GM19395 (cell line): Measurements from ENCODE around the gene UBE2A.

Experiments
- ATAC-seq: cut with Tn5 transposase; IDR thresholded peaks from one replicate; pipeline ENCODE4 v1.9.1; 2021; ENCODE audit warnings: mild to moderate bottlenecking, moderate library complexity; ENCODE audit not compliant: unreplicated experiment

UBE2A gene

DNA sequence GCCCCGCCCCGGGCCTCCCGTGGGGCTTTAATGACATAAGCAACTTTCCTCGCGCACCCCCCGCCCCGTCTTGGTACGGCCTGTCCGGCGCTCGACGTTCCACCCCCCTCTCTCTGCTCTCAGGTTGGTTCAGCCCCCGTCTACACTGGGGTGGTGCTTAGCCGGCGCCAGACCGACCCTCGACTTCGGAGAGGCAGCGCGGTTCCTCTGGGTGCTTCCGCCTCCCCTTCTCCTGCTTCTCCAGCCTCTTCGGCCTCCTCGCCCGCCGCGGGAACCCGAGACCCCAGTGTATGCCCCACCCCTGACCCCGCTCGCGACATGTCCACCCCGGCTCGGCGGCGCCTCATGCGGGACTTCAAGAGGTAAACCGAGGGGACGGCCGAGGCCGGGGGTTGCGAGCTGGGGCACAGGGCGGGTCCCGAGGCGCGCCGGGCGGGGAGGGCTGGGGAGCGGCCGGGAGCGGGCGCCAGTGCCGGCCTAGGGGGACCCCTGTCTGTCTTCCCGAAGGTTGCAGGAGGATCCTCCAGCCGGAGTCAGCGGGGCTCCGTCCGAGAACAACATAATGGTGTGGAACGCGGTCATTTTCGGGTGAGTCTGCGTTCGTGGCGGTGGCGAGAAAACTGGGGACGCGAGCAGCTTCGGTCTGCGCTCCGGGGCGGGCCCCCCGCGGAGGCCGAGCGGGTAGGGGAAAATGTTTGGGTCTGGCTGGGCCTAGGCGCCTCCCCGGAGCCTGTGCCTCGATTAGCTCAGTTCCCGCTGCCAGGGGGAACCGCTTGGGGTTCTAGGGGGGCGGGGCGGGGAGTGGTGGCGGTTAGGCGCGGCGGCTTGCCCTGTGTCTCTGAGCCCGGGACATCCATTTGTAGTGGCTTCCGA is at the start of gene UBE2A:
TSS of gene UBE2A (plus strand) at position 170 of the 873 bp plus-strand sequence. CDS start at position 319, 149 bp downstream.
- peak; percentile 85 for ATAC-seq

- no peak for ATAC-seq
Measured at GRCh38 chrX:119529345-119530276, 44.8 kb upstream of the UBE2A start.

DNA sequence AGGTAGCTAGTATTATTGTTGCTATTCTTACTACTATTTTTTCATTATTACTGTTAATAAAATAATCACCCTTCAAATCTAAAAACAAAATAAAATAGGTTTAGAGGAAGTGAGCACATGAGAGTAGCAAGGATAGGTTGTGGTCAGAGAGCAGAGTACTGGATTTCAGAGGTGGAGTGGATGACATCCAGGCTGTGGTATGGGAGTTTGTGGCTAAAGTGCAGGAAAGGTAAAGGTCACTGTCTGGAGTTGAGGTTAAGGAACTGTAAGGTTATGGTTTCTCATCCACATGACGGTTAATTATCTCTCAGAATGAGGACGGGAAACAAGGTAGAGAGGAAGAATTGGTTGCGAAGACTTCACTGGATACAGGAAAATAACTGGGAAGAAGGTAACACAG is 36.9 kb upstream of the UBE2A start:
- ATAC-seq, result no peak

GRCh38 chrX:119539872-119540271 is 34.5 kb upstream of the UBE2A start:
- ATAC-seq, result no peak

DNA sequence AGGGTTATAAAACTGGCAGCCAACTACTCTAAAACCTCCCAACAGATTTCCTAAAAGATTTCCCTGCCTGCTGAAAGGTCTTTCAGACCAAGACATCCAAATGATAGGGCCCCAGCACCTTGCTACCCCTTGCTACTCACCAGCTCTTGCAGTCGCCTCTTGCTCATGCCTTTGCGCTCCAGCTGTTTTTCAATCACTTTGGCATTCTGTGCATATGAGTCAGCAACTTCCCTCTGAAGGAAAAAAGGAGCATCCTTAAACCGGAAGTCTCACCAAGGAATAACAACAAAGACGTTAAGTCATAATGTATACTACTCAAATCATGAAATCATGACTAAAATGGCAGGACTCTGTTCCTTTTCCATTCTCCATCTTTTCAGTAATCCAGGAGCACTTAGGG is 33.2 kb upstream of the UBE2A start:
- no peak for ATAC-seq

DNA sequence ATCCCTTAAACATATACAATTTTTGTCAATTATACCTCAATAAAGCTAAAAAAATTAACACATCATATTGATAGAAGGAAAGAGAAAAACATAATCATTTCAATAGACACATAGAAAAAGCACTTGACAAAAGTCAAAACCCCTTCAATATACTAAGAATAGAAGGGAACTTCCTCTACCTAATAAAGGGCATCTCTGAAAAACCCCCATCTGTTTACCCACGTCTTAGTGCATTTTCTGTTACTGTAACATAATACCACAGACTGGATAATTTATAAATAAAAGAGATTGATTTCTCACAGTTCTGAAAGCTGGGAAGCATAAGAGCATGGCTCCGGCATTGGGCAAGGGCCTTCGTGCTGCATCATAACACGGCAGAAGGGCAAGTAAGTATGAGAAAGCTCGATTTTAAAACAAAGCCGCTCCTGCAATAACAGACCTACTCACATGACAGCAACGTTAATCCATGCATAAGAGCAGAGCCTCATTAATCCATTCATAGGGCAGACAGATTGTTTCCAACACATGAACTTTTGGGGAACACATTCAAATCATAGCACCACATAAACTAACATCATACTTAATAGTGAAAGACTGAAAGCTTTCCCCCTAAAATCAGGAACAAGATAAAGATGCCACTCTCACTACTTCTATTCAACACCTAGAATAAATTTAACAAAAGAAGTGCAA is 24.9 kb upstream of the UBE2A start:
- peak; percentile 58 for ATAC-seq

DNA sequence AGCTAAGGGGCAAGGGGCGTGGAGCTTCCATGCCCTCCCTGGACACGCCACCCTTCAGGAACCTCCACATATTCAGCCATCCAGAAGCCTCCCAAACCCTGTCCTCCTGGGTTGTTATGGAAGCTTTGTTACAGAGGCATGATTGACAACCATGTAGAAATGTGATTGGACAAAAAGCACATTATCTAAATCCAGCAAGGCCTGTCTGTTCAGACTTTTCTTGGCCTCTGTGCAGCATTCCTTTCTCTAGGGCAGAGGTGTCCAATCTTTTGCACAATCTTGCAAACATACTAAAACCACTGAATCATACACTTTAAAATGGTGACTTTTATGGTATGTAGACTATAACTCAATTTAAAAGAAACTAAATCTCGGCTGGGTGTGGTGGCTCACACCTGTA is 21.9 kb upstream of the UBE2A start:
- no peak for ATAC-seq

DNA sequence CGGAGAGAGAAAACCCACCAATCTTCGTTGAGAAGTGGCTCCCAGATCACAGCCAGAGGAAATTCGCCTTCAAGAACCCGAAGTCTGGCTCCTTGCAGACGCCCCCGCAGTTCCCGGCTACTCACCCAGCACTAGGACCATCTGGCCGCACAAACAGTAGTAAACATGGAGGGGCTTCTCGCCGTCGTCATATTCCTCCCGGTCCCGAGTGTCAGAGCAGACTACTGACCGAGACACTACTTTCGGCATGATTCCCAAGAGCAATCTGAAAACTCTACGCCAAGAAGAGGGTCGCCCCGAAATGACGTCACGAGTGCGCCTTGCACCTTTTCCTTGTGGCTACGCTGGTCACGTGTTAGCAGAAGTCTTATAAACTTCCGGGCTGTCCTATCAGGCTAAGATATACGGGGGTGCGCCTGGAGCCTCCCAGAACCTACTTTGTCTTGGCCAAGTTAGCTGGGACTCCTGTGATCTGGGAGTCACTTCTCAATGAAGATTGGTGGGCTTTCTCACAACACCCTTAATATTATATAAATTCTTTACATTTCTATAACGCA is 9.2 kb upstream of the UBE2A start, which contains the start of gene STEEP1:
TSS of gene STEEP1 (minus strand) at position 303 of the 557 bp plus-strand sequence. CDS start at position 249, 54 bp downstream.
- peak; percentile 96 for ATAC-seq

DNA sequence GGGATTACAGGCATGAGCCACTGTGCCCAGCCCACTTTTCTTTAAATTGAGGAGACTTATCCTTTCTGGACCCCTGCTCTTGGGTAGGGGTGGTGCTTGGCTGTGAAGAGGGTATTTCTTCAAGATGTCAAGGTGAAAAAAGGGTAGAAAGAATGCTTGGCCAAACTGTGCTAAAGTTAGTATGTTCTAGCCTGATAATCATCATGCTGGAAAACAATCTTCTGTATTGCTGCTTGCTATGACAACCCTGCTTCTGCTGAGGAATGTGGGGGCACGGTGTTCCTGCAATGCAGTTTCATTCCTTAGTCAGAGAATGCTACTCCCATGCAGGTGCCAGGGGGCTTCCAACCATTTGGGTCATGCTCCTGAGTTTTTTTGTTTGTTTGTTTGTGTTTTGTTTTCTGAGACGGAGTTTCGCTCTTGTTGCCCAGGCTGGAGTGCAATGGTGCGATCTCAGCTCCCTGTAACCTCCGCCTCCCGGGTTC is 4.0 kb upstream of the UBE2A start:
- no peak for ATAC-seq

DNA sequence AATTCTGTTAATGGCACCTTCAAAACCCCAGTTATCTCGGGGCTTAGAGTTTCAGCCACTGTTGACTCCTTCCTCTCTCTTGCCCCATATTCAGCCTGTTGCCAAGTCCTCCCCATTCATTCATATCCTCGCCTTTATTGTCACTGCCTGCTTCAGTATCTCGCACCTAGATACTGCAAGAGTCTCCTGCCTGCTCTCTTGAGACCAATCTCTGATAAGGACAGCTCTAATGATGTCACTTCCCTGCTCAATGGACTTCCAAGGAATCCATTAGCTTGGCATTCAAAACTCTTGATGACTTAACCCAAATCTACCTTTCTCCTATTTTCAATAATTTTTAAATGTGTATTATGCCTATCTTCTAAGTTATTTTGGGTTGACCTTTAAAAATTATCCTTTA is 1.1 kb upstream of the UBE2A start:
- ATAC-seq, result no peak

DNA sequence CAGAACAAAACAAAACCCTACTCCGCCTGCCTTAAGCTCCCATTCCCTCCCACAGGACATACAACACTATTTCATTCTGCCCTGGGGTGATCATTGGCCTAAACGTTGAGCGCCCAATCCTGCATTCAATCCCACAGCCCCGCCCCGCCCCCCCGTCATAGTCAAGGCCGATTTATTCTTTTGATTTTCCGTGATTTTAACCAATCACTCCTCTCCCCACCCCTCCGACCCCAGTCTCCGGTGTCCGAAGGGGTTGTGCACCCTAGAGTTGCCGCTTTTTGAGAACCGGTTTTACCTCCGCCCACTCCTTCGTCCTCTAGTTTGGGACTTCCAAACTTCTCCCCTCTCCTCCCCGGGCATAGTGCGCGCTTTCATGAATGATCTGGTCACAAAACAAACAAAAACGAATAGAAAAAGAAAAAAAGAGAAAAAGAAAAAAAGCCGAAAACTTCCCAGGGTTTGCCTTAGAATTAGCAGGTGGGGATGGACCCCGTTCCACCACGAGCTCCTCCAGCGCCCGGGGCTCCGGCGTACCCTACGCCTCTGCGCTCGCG is 446 bp upstream of the UBE2A start:
- peak; percentile 73 for ATAC-seq

- no peak for ATAC-seq
Measured at GRCh38 chrX:119579414-119579813, 5.1 kb downstream of the UBE2A start.

DNA sequence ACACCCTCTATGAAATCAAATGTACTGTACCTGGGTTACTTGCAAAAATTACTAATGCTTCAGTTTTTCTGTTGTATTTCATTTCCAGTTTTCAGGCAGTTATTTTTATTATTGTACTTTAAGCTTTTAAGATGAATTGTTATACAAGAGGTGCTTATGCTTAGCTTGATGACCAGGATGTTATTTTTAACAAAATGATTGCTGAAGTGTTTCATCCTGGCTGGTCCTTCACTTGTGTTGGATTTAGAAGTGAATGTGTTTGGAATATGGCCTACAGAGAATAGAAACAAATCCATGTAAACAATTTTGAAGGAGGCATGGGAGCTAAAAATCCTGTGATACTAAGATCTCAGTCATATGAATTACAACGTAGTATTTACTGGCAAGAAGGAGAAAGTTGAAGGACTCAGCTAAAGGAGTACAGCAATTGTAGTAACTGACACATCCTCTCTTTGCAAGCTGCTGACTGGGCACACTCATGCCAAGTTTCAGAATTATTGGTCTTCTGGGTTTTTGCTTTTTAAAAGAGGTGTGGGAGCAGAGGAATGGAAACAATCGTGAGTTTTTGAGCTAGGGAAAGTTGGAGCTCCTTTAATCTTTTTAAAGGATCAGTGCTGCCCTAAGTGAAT is 9.2 kb downstream of the UBE2A start:
- no peak for ATAC-seq

DNA sequence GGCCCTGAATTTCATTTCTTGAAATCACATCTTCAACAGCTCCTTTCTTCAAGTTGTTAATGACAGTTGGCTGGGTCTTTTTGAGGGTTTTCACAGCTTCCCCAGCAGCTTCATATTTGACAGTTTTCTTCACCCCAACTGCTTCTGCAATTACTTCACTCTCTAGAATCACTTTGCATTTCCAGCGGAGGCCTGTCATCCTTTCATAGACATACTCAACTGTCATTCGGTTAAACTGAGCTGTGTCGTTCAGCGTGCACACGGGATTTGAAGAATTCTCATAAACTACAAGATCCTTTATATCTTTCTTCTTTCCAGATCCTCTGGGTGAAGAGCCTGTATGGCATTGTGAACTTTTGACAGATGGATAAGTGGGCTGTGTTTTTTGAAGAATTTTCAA is 15.4 kb downstream of the UBE2A start:
- ATAC-seq, result no peak

- no peak for ATAC-seq
Measured at GRCh38 chrX:119602701-119603255, 28.4 kb downstream of the UBE2A start.

DNA sequence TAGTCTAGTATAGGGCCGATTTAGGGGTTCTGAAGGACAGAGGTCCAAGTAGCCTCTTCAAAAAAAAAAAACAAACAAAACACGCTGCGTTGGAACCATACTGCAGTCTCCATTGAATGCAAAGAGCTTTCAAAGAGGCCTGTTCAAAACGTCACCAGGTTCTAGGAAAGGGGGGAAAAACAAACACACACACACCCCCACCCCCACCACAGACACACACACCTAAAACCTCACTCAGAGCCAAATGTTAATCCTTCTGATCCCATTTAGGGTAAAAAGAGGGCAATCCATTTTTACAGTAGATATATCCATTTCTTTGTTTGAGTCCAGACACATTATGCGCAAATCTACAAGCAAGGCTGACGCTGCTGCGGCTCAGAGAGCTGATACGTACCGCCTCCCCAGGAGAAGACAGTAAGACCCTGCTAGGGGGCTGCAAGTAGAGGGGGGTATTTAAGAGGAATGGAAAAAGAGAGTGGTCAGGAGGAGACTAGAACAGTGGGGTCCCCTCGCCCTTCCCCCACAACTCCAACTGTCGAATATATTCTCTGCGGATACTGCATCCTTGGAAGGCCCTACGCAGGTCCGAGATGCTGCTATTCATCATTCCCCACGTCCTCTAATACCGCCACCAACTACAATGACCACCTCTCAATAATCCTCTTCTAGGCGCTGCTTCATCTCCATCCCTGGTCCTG is 30.6 kb downstream of the UBE2A start:
- ATAC-seq, result no peak

DNA sequence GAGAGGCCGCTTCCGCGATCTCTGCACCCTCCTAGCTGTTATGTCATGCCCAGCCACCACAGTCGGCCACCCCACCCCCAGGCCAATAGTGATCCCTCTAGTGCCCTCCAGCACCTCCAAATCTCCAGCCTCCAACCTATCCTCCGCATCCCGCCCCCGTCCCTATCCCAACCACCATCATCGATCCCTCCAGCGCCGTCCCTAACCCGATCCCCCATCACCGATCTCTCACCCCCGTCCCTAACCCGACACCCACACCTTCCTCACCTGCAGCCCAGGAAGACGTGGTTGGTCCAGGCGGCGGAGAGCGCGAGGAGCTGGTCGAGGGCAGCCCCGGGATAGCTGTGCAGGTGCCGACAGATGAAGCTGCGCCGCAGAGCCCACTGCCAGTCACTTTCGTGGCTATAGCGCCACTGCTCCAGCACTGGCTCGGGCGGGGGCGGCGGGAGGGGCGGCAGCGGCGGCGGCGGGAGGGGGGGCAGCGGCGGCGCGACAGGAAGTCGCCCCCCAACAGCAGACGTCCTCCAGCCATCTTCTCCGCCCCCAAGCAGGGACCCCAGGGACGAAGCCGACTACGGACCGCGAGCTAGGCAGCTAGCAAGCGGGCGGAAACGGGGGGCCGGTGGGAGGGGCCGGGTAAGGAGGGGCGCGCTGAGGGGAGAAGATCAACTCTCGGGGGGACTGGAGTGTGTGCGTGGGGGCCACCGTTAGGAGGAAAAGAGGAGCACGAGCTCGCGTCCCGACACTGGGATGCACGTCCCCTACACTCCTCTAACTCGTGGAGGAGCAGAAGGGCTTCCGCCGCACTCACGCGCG is 31.3 kb downstream of the UBE2A start:
- ATAC-seq, result peak; percentile 34
